HepG2 (cell line): ENCODE data around the gene CCSER2.

ENCODE experiments used
- EHMT2 ChIP-seq: fragments of 200-600 bp; sonication (generic); IDR thresholded peaks from 2 replicates; pipeline ENCODE4 v1.7.0; 2017; ENCODE audit warnings: antibody characterized with exemption, low read depth, low read length, borderline replicate concordance
- JUND ChIP-seq: sonication (generic); formaldehyde crosslinking; IDR thresholded peaks from 2 replicates; pipeline ENCODE4 v1.8.0; 2022; ENCODE audit warnings: mild to moderate bottlenecking, missing genetic modification reagents
- MIXL1 ChIP-seq: IDR thresholded peaks from 2 replicates; pipeline ENCODE4 v1.6.1; 2016
- NFIC ChIP-seq: IDR thresholded peaks from 2 replicates; pipeline ENCODE4 v1.6.1; 2012; ENCODE audit warnings: mild to moderate bottlenecking, low read length, inconsistent platforms
- RAD51 ChIP-seq: fragments of 450-650 bp; IDR thresholded peaks from 2 replicates; pipeline ENCODE4 v1.6.1; 2016; ENCODE audit warnings: borderline replicate concordance
- RELA ChIP-seq: sonication (generic); formaldehyde crosslinking; IDR thresholded peaks from 2 replicates; pipeline ENCODE4 v1.4.0; 2020; ENCODE audit warnings: missing genetic modification reagents
- TF ChIP-seq, protein P1 (sequence below): IDR thresholded peaks from 2 replicates; pipeline ENCODE4 v1.6.1; 2012; ENCODE audit warnings: low read depth, low read length, improper control_type of control experiment
- TF ChIP-seq, protein P2 (sequence below): sonication (generic); formaldehyde crosslinking; IDR thresholded peaks from 2 replicates; pipeline ENCODE4 v1.4.0; 2020; ENCODE audit warnings: missing genetic modification reagents, low read depth, mild to moderate bottlenecking, borderline replicate concordance
- TF ChIP-seq, protein P3 (sequence below): sonication (generic); formaldehyde crosslinking; IDR thresholded peaks from 2 replicates; pipeline ENCODE4 v1.8.1; 2023; ENCODE audit warnings: missing genetic modification reagents, inconsistent platforms, borderline replicate concordance

GRCh38 chr10:84317174-84317573 is 11.2 kb upstream of the CCSER2 start:
- no peak for TF ChIP-seq RELA
- TF ChIP-seq, protein P1, sequence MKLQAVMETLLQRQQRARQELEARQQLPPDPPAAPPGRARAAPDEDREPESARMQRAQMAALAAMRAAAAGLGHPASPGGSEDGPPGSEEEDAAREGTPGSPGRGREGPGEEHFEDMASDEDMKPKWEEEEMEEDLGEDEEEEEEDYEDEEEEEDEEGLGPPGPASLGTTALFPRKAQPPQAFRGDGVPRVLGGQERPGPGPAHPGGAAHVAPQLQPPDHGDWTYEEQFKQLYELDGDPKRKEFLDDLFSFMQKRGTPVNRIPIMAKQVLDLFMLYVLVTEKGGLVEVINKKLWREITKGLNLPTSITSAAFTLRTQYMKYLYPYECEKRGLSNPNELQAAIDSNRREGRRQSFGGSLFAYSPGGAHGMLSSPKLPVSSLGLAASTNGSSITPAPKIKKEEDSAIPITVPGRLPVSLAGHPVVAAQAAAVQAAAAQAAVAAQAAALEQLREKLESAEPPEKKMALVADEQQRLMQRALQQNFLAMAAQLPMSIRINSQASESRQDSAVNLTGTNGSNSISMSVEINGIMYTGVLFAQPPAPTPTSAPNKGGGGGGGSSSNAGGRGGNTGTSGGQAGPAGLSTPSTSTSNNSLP = no peak
- no peak for TF ChIP-seq RAD51
- TF ChIP-seq MIXL1 = no peak
- TF ChIP-seq, protein P2, sequence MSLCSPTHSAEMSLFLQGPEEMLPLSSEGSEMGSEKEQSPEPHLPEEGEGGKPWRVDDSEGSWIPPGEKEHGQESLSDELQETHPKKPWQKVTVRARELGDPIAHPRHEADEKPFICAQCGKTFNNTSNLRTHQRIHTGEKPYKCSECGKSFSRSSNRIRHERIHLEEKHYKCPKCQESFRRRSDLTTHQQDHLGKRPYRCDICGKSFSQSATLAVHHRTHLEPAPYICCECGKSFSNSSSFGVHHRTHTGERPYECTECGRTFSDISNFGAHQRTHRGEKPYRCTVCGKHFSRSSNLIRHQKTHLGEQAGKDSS (CRISPR knock-in tag) = no peak
- no peak for TF ChIP-seq EHMT2
- no peak for TF ChIP-seq JUND
- no peak for TF ChIP-seq NFIC
- TF ChIP-seq, protein P3, sequence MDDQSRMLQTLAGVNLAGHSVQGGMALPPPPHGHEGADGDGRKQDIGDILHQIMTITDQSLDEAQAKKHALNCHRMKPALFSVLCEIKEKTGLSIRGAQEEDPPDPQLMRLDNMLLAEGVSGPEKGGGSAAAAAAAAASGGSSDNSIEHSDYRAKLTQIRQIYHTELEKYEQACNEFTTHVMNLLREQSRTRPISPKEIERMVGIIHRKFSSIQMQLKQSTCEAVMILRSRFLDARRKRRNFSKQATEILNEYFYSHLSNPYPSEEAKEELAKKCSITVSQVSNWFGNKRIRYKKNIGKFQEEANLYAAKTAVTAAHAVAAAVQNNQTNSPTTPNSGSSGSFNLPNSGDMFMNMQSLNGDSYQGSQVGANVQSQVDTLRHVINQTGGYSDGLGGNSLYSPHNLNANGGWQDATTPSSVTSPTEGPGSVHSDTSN = no peak
